GM12878 (cell line): Measurements from ENCODE around the gene SNAP47.

ENCODE experiments used
- DPF2 ChIP-seq: fragments of 450-650 bp; IDR thresholded peaks from 2 replicates; pipeline ENCODE4 v1.6.1; 2017; ENCODE audit warnings: mild to moderate bottlenecking
- KDM1A ChIP-seq: fragments of 200-600 bp; sonication (generic); IDR thresholded peaks from 2 replicates; pipeline ENCODE4 v1.6.1; 2016; ENCODE audit warnings: borderline replicate concordance
- TF ChIP-seq, protein P1 (sequence below), 3 experiments: IDR thresholded peaks in 2 of 3; conservative IDR thresholded peaks in 1 of 3; 2 replicates each; pipeline ENCODE4 v1.5.1; 2011; ENCODE audit warnings: low read depth in 3 of 3, low read length in 3 of 3, mild to moderate bottlenecking in 3 of 3, control low read depth in 2 of 3, moderate library complexity in 2 of 3, inconsistent platforms in 1 of 3, mixed read lengths in 1 of 3; ENCODE audit not compliant: control insufficient read depth in 2 of 3, insufficient read depth in 1 of 3; ENCODE audit errors: extremely low read depth in 1 of 3

DNA sequence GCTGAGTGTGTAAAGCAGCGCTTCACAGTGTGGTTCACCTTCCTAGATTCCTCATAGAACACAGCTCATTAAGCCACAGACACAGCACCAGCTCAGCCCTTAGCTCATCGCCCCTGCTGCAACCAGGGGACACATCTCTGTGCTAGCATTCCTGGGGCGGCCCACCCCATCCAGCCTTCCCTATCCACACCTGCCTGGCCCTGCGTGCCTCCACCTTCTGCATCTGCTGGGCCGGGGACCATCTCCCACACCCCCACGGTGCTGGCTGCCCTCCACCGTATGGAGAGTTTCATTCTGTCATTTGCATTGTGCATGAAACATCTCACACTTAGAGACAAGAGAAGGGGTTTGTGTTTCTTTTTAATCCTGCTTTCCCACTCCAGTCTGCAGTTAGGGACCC lies 44.5 kb downstream of the SNAP47 start:
- TF ChIP-seq, protein P1, sequence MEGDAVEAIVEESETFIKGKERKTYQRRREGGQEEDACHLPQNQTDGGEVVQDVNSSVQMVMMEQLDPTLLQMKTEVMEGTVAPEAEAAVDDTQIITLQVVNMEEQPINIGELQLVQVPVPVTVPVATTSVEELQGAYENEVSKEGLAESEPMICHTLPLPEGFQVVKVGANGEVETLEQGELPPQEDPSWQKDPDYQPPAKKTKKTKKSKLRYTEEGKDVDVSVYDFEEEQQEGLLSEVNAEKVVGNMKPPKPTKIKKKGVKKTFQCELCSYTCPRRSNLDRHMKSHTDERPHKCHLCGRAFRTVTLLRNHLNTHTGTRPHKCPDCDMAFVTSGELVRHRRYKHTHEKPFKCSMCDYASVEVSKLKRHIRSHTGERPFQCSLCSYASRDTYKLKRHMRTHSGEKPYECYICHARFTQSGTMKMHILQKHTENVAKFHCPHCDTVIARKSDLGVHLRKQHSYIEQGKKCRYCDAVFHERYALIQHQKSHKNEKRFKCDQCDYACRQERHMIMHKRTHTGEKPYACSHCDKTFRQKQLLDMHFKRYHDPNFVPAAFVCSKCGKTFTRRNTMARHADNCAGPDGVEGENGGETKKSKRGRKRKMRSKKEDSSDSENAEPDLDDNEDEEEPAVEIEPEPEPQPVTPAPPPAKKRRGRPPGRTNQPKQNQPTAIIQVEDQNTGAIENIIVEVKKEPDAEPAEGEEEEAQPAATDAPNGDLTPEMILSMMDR (IDR thresholded peaks at IDR 0.05 in 2 of 3, conservative IDR thresholded peaks at IDR 0.05 in 1 of 3; ENCODE audit: control insufficient read depth in 2 of 3, extremely low read depth in 1 of 3, insufficient read depth in 1 of 3, low read depth in 3 of 3, low read length in 3 of 3): no peak
- TF ChIP-seq KDM1A (no peak), DPF2 (no peak)
